Pancreas (tissue), 10 donors: Measurements from ENCODE around the gene KIFAP3. TPM values are rescaled to one million over a fixed set of nuclear protein-coding genes. Genes with fewer than 3 reads are reported as not detected.
"Not testable (repeated sequence)": the region's sequence is repeated elsewhere in the genome, so short reads cannot be mapped to it uniquely, and the experiment has no call there.

Experiments used
- ATAC-seq, 4 donors: fragments of 200-7000 bp; cut with Tn5 transposase; one replicate each; pipeline versions ENCODE4 v1.8.0 to v1.9.1; 2020; ENCODE audit warnings: mild to moderate bottlenecking in 4 of 4, moderate library complexity in 4 of 4
- DNase-seq, 6 donors: peaks; one replicate each; pipeline ENCODE4 v3.0.0-alpha.2; 2020
- FAIRE-seq: peaks from 2 replicates; lab custom pipeline; 2012; peaks lifted over from hg19 to GRCh38; lab: Jason Lieb, UNC
- H3K27ac ChIP-seq, 4 donors: fragments of 200-600 bp; sonication (generic); 1 replicate in 3 of 4; 2 replicates in 1 of 4; pipeline versions ENCODE4 v1.5.0 to v1.8.0; 2020
- H3K27me3 ChIP-seq, 4 donors: fragments of 200-600 bp; one replicate each; pipeline ENCODE4 v1.8.0; 2021
- H3K36me3 ChIP-seq, 3 donors: fragments of 200-600 bp; sonication (generic) in 1 of 3; one replicate each; pipeline versions ENCODE4 v1.5.0 to v1.8.0; 2020 to 2021
- H3K4me1 ChIP-seq, 3 donors: fragments of 200-600 bp; one replicate each; pipeline ENCODE4 v1.8.0; 2021
- H3K4me3 ChIP-seq, 4 donors: fragments of 200-600 bp; sonication (generic) in 2 of 4; one replicate each; pipeline versions ENCODE4 v1.5.0 to v1.8.0; 2020 to 2021
- H3K9me3 ChIP-seq, 4 donors: fragments of 200-600 bp; one replicate each; pipeline ENCODE4 v1.8.0; 2021
- CTCF ChIP-seq, 4 donors: fragments of 200-600 bp; sonication (generic) in 3 of 4; IDR thresholded peaks; one replicate each; pipeline versions ENCODE4 v1.5.0 to v1.8.0; 2021; ENCODE audit warnings: antibody characterized with exemption in 4 of 4
- WGBS, 2 donors: extraction: QIAGEN DNeasy Blood & Tissue Kit; methylation state at CpG; one replicate each; pipeline ENCODE4 v1.1.7; 2013; 5-methylcytosine and 5-hydroxymethylcytosine counted together
- intact Hi-C, 3 donors: fragments of 100-400 bp; cut with DNase I; formaldehyde crosslinking; loops; one replicate each; pipeline versions ENCODE4 v1.11.1 to v1.14.2; 2022
- polyA plus RNA-seq, 2 donors: library from polyadenylated mRNA; stranded (reverse); fragments of 200-250 nt; gene quantifications; one replicate each; pipeline ENCODE4 v1.2.3, GENCODE V29; 2013
- total RNA-seq, 6 donors: library from RNA; stranded (reverse); fragmentation: NEBNext Ultra II Directional in 4 of 6; extraction: Animal tissue kit (Norgen Biotek cat#: 25700) in 4 of 6; gene quantifications; one replicate each; pipeline versions ENCODE4 v1.2.1 to v1.2.4, GENCODE V29; 2021 to 2023
- donor health status: healthy with polysubstance abuse.
- donor health status: DM: no; HTN: no; CAD: no; lungs with moderate emphysema.
- donor health status: DM: no; HTN: no; CAD: no.
- donor health status: control.
- donor health status: control.
- donor health status: Bipolar disorder and iron deficiency.
- donor health status: DM: yes; HTN: yes; CAD: no.
- donor health status: DM: no; HTN: no; CAD: no.
- donor health status: DM: no; HTN: no; CAD: no.
- donor health status: DM: yes; HTN: yes; CAD: no.

Gene KIFAP3
- total and polyA plus RNA-seq, 8 donors, result 6.7 to 18.5 (median 11.6) TPM

DNA sequence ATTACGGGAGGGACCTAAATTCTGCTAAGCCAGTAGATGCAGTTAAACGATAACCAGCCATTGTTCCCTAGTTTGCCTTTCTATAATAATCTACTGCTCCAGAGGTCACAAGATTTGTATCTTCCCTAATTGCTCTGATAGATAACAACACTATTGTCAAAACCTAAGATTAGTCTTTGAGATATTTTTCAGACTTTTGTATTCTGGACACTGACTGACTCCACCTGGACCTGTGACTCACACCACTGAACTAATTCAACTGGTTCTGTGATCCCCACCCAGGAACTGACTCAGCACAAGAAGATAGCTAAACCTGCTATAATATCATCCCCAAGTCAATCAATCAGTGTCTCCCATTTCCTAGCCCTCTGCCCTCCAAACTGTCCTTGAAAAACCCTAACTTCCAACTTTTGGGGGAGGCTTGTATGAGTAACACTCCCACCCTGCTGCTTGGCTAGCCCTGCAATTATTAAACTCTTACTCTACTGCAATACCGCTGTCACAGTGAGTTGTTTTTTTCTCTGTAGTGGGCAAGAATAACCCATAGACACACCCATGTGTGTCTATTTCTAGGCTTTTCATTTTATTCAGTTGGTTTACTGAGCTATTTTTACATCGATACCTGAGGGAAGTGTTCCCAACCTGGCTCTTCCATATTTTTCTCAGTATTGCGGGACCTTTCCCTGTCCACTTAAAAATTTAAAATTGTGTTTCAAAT, 11.2 kb downstream of the KIFAP3 start:
- FAIRE-seq, result no peak
- 93% methylated on average over 5 of the region's 5 CpGs for WGBS, 2 donors
- Histone ChIP-seq H3K27me3 (no peaks in the 10 kb centered on the region), H3K4me1 (peaks cover 0 to 6% (median 4%) of the 10 kb centered on the region in 3 donors), H3K4me3 (no peak overlapping the region), H3K9me3 (no peaks in the 10 kb centered on the region), H3K36me3 (no peaks in the 10 kb centered on the region), H3K27ac (no peak overlapping the region)
- no peak for ATAC-seq
- DNase-seq, result no peak
- intact Hi-C loops, result no loop called here
- TF ChIP-seq CTCF (IDR thresholded peaks at IDR 0.05), result no peak

- ATAC-seq, H3K27ac ChIP-seq, H3K27me3 ChIP-seq, DNase-seq, H3K4me3 ChIP-seq, H3K4me1 ChIP-seq, H3K9me3 ChIP-seq, intact Hi-C loops, H3K36me3 ChIP-seq, FAIRE-seq: not testable (repeated sequence)
- WGBS, 2 donors, result 89 to 94% methylated on average over 4 of the region's 4 CpGs
Measured at GRCh38 chr1:170061676-170062075, 12.8 kb downstream of the KIFAP3 start.

GRCh38 chr1:170060015-170060520, 14.4 kb downstream of the KIFAP3 start:
- H3K27me3 ChIP-seq, ATAC-seq, DNase-seq, FAIRE-seq, H3K4me3 ChIP-seq, H3K27ac ChIP-seq, H3K9me3 ChIP-seq, intact Hi-C loops, H3K4me1 ChIP-seq, H3K36me3 ChIP-seq: not testable (repeated sequence)
- 36 to 57% methylated on average over 2 to 3 of the region's 3 CpGs for WGBS, 2 donors

GRCh38 chr1:170049176-170049800, 25.2 kb downstream of the KIFAP3 start:
- TF ChIP-seq CTCF (IDR thresholded peaks at IDR 0.05), result no peak
- no peaks in the 10 kb centered on the region for H3K36me3 ChIP-seq
- ATAC-seq (no peak), DNase-seq (peak in 2 of 6 donors; percentile 20 to 43), FAIRE-seq (no peak)
- no peaks in the 10 kb centered on the region for H3K9me3 ChIP-seq
- H3K27ac ChIP-seq, result no peak overlapping the region
- intact Hi-C loops, result no loop called here
- no peak overlapping the region for H3K4me3 ChIP-seq
- no peaks in the 10 kb centered on the region for H3K4me1 ChIP-seq
- 89 to 93% methylated on average over 3 of the region's 3 CpGs for WGBS, 2 donors
- no peaks in the 10 kb centered on the region for H3K27me3 ChIP-seq

- Histone ChIP-seq H3K27ac (no peak overlapping the region), H3K27me3 (no peaks in the 10 kb centered on the region), H3K4me1 (no peaks in the 10 kb centered on the region), H3K9me3 (no peaks in the 10 kb centered on the region), H3K4me3 (no peak overlapping the region), H3K36me3 (no peaks in the 10 kb centered on the region)
- ATAC-seq (no peak), DNase-seq (no peak), FAIRE-seq (no peak)
- intact Hi-C loops, result no loop called here
- TF ChIP-seq CTCF (IDR thresholded peaks at IDR 0.05), result no peak
- 97% methylated on average over 7 of the region's 7 CpGs for WGBS, 2 donors
Measured at GRCh38 chr1:170048515-170048914, 26.0 kb downstream of the KIFAP3 start.

DNA sequence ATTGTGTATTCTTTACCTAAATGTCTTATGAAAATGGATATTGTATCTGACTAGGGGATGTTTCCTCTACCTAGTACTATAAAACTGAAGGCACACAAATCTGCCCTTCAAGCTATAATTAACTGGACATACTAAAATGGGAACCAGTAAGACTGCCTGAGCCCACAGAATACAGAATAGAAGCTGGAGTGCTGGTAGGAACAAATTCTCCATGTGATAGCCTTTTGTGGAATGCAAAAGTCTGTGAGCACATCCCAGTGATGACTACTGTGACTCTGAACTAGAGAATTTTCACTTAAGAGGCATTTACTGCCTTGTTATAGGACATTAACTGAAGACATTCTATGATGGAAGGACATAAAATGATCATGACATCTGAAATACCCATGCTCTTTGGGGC, 30.3 kb downstream of the KIFAP3 start:
- DNase-seq (no peak), FAIRE-seq (no peak), ATAC-seq (no peak)
- no peaks in the 10 kb centered on the region for H3K36me3 ChIP-seq
- H3K4me3 ChIP-seq, result no peak overlapping the region
- intact Hi-C loops, result no loop called here
- no peaks in the 10 kb centered on the region for H3K27me3 ChIP-seq
- H3K27ac ChIP-seq, result no peak overlapping the region
- H3K9me3 ChIP-seq, result no peaks in the 10 kb centered on the region
- no peak for TF ChIP-seq CTCF (IDR thresholded peaks at IDR 0.05)
- no peaks in the 10 kb centered on the region for H3K4me1 ChIP-seq
